Measurements from ENCODE around the gene CYP1A2. TPM values are rescaled to one million over a fixed set of nuclear protein-coding genes. Genes with fewer than 3 reads are reported as not detected.

The CYP1A2 gene
- total RNA-seq, 1 donor from 2014 or later, result not detected

DNA sequence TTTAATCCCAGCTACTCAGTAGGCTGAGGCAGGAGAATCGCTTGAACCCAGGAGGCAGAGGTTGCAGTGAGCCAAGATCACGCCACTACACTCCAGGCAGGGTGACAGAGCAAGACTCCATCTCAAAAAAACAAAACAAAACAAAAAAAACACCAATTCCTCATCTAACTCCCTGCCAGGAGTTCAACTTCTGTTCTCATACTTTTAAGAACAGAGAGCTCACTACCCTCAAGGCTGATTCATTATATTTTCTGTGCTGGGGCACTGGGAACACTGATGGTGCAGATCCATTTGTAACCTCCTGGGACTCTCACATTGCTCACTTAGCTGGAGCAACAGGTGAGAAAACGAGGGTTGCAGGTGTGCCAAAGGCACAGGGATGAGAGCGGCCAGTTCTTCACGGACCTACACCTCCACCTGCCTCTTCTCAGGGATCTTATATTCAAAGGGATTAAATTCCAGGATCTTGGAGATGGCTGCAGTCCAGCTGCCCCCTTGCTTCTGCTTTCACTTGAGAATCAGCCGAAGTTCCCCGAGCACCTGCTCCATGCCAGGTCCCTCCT lies 20.9 kb downstream of the CYP1A2 start:
- intact Hi-C loops (cut with DNase I), result loop anchor here (1.0 to 10.0 kb wide), 5 partner anchors 29 to 397 kb away; partner anchors contain the start of gene EDC3
- DNase-seq (ENCODE audit: missing footprints), result no peak
- no peak for ATAC-seq

DNA sequence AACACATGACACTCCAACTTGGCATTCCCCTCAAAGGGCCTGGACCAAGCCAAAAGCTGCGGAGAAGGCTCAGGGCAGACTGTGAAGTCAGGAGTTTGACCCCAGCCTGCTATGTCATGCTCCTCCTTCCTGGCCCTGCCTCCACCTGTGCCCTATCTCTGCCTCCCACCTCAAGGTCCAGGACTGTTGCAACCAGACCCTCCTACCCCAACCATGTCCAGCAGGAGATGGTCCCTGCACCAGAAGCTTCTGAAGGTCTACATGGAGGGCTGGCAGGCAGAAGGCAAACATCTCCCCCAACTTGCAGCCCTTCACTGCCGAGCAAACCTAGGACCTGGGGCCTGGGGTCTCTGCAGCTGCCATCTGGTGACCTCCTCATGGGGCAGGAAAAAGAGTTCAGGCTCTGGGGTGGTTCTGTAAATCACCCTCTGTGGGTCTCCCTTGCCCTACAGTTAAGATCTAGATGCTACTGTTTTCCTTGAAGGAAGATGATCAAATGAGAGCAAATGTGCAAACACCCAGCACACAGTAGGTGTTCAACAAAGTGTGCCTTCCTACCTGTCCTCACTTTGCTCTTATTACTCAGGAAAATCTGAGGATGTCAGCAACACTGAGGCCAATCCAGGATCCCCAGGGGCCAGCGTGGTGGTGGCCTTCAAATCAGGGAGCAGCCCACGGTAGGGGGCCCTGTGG lies 21.7 kb downstream of the CYP1A2 start:
- intact Hi-C loops (cut with DNase I), result loop anchor here (2.0 kb wide), 2 partner anchors 28 to 64 kb away; no protein-coding TSS in a partner anchor
- ATAC-seq (no peak), DNase-seq (ENCODE audit: missing footprints) (no peak)

DNA sequence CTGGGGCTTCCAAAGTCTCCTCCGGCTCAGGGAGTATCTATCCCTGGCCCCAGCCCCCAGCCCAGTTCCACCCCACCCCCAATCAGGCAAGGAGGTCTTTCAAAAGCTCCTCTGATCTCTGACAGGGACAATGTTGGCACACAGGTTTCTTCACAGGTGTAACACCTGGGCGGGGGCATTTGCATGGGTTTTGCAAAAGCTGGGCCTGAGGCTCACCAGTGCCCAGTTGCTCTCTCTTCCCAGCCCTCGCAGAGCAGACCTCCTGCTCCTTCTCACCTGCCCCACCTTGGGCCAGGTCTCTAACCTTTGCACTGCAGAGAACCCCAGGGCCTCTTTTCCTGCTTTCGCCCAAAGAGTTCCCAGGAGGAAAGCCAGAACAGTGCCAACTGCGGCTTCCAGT lies 24.7 kb downstream of the CYP1A2 start:
- ATAC-seq (no peak), DNase-seq (ENCODE audit: missing footprints) (no peak)
- intact Hi-C loops (cut with DNase I), result no loop called here

DNA sequence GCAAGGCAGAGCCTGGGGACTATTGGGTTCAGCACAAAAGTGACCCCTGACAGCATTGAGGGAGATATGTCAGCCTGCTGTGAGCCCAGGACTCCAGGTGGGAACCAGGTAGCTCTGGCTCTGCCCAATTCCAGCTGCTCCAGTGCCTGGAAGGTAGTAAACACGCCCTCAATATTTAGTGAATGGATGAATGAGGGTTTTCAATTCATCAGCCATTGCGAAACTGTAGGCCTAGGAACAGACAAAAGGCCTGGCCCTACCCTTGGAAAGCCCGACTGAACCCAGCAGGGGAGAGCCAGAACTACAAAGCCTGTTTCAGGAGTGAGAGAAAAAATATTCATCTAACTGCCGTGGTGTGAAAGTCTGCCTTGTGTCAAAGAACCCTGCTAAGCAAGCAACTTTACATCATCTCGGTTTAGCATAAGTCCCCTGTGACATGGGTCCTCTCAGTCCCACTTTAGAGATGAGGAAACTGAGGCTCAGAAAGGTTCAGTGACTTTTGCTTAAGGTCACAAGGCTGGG lies 25.1 kb downstream of the CYP1A2 start:
- DNase-seq (ENCODE audit: missing footprints), result no peak
- intact Hi-C loops (cut with DNase I), result no loop called here
- ATAC-seq, result no peak

DNA sequence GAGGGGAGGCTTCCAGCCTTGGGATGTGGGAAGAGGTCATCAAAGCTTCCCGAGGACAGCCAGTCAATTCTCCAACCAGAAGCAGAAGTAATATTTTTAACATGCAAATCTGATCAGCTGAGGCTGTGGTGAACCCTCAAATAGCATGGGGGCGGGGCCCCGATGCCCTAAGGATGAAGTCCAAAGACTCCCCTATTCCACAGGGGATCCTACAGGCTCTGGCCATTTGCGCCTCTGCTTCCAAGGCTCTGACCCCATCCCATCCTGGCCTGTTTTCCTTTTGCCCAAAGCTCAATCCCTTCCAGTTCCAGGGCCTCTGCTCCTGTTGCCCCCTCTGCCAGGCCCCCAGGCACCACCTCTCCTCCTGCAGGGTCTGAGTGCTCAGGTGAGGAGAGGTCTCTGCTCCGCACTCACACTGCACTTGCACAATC lies 26.5 kb downstream of the CYP1A2 start:
- intact Hi-C loops (cut with DNase I), result no loop called here
- ATAC-seq (no peak), DNase-seq (ENCODE audit: missing footprints) (no peak)

DNA sequence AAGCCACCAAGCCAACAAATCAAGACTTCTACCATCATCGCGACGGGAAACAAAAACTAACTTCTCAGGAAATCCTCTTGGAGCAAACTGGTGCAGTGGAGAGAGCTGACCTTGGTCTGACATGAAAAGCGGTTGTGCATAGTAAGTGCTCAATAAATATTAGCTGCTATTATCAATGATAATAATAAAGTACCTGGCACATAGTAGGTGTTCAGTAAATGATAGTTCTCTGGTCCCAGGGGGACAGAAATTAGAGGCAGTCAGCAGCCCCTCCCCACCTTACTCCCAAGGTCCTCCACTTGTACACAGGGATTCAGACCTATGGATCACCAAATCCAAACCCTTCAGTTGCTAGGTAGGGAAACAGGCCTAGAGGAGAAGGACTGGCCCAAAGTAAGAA lies 27.2 kb downstream of the CYP1A2 start:
- intact Hi-C loops (cut with DNase I), result no loop called here
- DNase-seq (ENCODE audit: missing footprints), result no peak
- no peak for ATAC-seq

DNA sequence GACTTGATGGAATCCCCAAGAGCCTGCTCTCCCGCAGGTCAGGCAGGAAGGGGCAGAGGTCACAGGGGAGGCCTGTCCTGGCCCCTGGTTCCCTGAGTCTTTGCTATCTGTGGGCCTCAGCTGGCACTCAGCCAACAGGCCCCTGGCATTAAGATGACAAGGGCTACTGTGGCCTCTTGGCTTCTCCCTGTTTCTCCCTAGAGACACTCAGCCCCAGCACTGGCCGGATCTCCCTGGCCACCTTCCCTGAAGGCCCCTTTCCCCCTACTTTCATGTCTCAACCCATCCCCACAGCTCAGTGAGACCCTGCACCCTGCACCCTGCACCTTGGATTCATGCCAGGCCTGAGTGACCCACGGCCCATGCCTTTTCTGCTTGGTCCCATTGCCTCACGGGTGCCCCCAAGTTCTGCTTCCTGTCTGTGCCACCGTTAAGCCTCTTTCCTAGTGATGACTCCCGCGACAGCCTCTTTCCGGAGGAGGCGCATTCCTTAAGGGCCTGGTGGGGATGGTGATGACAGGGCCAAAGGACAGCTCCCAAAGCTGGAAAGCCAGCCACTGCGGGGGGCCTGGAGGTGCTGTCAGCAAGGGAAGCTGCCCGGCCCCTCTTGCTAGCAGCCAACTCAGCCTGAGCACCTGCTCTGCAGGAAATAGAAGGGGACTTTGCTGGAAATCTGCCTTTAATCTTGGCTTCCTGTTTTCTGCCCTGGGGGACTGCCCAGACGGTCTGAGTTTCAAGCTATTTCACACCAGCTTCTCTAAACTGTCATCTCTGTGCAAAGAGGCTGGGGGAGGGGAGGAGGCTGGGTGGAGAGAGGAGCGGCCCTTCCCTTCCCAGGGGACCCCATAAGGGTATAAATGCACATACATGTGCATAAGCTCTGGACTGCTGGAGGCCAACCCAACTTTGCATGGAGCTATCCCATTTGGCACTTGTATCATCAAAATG lies 28.4 kb downstream of the CYP1A2 start:
- ATAC-seq (no peak), DNase-seq (ENCODE audit: missing footprints) (peak; percentile 66)
- intact Hi-C loops (cut with DNase I), result no loop called here

DNA sequence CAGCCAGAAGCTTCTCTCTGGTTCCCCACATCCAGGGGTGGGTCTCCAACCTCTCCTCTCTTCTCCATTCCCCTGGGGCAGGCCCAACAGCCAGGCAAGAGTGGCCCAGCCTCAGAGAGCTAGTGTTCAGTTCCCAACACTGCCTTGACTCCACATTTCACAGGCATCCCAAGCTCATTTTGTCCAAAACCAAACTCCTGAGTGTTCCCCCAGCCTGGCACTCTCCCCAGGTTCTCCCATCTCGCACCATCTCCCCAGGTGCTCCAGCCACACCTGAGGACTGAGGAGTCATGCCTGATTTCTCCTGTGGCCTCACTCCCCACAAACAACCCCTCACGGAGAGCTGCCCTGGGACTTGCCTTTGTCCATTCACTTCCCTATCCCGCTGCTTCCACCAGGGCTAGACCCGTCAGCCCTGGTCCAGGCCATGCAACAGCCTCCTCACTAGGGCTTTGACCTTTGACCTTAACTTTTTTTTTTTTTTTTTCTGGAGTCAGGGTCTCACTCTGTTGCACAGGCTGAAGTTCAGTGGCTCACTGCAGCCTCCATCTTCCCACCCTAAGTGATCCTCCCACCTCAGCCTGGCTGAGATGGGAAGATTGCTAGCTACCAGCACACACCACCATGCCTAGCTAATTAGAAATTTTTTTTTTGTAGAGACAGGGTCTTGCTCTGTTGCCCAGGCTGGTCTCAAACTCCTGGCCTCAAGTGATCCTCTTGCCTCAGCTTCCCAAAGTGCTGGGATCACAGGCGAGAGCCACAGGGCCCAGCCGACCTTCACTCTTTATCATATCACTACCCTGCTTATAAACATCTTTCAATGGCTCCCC lies 29.3 kb downstream of the CYP1A2 start:
- ATAC-seq, result no peak
- intact Hi-C loops (cut with DNase I), result no loop called here
- peak; percentile 72 for DNase-seq (ENCODE audit: missing footprints)

DNA sequence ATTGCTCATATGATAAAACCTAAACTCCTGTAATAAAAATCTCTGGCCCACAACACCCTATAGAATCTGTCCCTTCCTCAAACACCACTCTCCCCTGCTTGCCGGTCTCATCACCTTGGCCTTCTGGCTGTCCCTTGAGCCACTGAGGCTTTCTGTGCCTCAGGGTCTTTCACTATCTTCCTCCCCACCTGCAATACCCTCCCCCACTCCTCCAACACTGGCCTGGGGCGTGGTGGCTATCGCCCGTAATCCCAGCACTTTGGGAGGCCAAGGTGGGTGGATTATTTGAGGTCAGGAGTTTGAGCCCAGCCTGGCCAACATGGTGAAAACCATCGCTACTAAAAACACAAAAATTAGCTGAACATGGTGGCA lies 29.9 kb downstream of the CYP1A2 start:
- intact Hi-C loops (cut with DNase I), result no loop called here
- DNase-seq (ENCODE audit: missing footprints) (no peak), ATAC-seq (no peak)

DNA sequence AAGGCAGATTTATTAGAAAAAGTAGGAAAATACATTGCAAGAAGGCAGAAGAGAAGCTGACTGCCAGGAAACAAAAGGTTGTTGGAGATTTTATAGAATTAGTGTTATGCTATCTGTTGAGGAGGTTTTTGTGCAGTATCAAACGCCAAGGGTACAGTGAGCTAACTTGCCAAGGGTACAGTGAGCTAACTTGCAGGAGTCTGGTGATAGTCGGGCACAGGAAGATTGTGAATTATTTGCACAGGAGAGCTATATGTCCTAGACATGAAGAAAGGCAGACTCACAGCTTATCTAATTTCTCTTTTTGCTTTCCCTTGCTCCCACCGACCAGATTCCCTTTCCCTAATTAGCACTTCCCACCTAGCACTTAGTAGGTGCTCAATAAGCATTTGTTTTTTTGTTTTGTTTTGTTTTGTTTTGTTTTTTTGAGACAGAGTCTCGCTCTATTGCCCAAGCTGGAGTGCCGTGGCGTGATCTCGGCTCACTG lies 30.6 kb downstream of the CYP1A2 start:
- intact Hi-C loops (cut with DNase I), result no loop called here
- ATAC-seq, result no peak
- no peak for DNase-seq (ENCODE audit: missing footprints)

DNA sequence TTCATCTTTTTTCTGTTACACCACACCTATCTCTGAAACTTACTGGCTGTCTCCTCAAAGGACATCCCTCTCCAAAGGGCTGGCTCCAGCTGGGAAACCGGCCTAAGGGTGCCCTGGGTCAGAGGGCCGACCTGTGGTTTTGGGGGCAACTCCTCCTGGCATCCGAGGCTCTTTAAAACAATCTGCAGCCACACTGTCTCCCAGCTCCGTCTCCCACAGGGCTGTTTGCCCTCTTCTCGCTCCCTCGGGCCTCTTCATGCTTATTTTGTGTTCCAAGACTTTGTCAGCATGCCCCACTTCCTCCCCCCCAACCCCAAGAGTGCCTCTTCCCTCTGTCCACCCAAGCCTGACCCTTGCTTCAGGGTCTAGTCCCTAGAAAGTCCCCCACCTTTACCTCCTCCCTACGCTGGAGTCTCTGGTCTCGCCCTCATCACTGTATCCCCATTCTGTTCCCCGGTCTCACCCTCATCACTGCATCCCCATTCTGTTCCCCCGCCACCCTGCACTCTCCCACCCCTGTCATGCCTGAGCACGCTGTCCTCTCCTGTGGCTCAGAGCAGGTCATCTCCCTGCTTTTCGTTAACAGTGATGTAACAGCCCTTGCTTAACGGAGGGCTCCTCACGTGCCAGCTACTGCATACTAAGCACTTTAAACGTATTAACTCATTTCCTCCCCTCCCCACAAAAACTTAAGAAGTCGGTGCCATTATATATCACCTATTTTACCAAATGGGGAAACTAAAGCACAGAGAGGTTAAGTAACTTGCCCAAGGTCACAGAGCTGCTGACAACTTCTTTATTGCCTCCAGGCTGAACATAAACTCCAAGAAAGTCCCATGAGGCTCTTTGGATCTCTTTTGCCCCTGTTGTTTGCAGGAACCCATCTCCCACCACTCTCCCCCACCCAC lies 32.1 kb downstream of the CYP1A2 start:
- no peak for ATAC-seq
- DNase-seq (ENCODE audit: missing footprints), result no peak
- intact Hi-C loops (cut with DNase I), result loop anchor here (5.0 kb wide), 1 partner anchor 52 kb away; no protein-coding TSS in a partner anchor

DNA sequence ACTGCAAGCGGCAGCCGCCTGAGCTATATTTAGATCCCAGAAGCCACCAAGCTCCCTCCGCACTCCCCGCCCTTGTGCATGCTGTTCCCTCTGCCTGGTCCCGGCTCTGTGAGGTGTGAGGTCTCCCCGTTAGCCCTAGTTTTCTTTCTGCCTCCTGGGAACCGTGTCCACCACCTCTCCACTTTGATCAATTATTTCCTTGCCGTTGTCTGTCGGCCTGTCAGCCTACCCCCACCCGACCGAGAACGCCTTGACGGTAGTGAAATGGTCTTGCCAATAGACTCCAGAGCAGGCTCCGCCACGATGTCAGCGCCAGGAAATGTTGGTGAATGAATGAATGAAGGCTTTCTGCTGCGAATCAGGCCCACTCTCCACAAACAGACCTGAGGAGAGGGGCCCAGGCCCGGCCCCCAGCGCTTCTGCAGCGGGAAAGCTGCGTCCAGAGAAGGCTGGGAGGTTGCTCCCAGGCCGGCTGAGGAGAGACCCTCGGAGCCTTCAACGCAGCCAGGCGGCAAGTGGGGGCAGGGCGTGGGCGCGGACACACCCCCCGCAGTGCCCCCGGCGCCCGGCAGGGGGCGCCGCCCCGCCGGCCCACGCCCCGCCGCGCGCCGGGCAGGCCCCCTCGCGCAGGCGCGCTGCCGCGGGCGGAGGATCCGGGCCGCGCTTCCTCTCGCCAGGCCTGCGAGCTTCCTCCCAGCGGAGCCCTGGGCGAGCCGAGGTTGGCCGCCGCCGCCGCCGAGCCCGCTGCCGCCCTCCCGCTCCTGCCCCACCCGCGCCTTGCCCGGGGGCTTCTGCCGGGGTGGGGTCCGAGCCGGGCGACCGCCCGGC lies 33.0 kb downstream of the CYP1A2 start, which contains the start of gene CSK:
Gene CSK (plus strand): TSS at position 650 of the 828 bp plus-strand sequence. CDS start 16,218 bp downstream, outside the sequence.
- ATAC-seq (peak; percentile 64), DNase-seq (ENCODE audit: missing footprints) (peak; percentile 88)
- intact Hi-C loops (cut with DNase I), result loop anchor here (1.0 to 5.0 kb wide), 2 partner anchors 19 to 51 kb away; no protein-coding TSS in a partner anchor

DNA sequence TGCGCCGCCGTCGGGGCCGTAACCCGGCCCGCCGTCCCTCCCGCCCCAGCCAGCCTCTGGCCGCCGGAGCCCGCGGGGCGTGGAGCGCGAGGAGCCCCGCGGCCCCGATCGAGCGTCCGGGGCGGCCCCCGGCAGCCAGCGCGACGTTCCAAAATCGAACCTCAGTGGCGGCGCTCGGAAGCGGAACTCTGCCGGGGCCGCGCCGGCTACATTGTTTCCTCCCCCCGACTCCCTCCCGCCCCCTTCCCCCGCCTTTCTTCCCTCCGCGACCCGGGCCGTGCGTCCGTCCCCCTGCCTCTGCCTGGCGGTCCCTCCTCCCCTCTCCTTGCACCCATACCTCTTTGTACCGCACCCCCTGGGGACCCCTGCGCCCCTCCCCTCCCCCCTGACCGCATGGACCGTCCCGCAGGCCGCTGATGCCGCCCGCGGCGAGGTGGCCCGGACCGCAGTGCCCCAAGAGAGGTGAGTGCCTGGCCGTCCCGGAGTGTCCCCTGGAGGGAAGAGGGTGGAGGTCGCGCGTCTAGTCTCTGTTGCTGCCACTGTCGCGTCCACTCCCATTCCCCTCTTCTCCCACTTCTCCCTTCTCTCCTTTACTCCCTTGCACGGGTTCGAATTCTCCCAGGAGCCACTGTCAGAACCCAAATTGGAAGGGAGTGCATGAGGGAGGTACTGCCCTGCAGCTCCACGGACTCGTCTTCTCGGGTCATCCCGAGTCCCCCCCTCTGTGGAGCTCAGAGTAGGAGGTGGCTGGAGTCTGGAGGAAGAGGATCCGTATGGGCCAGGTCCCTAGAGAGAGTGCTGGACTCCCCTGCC lies 33.8 kb downstream of the CYP1A2 start:
- intact Hi-C loops (cut with DNase I), result loop anchor here (1.0 to 5.0 kb wide), 2 partner anchors 18 to 50 kb away; no protein-coding TSS in a partner anchor
- DNase-seq (ENCODE audit: missing footprints) (peak; percentile 87), ATAC-seq (peak; percentile 5)

DNA sequence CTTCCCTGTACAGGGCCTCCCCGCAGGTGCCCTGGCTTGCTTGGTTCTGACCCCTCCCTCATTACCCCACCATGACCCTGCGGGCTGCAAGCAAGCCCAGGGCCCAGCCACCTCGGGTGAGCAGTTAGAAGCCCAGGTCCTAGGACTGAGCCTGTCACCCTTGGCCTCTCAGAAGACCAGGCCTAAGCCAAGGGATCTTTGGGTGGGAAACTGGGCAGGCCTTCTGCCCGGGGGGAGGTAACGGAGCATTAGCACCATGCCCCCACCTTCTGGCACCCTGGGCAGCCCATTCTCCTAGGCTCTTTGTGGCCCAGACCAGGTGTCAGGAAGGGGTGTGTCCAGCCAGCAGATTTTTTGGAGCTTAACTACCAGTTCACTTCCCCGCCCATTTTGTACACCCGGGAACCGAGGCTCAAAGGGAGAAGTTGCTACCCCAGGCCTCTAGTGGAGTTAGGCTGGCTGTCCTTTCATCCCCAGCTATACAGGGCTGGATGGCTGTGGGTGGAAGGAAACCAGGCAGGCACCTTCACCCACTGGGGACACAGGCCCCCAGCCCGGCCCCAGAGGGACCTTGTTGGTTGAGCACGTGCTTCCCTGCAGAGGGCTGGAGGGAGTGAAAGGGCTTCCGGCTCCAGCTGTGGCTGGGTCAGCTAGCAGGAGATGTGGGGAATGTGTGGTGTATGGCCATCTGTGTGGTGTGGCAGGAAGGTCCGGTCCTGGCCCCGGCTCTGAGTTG lies 34.6 kb downstream of the CYP1A2 start:
- intact Hi-C loops (cut with DNase I), result loop anchor here (5.0 kb wide), 1 partner anchor 49 kb away; no protein-coding TSS in a partner anchor
- no peak for DNase-seq (ENCODE audit: missing footprints)
- ATAC-seq, result no peak

DNA sequence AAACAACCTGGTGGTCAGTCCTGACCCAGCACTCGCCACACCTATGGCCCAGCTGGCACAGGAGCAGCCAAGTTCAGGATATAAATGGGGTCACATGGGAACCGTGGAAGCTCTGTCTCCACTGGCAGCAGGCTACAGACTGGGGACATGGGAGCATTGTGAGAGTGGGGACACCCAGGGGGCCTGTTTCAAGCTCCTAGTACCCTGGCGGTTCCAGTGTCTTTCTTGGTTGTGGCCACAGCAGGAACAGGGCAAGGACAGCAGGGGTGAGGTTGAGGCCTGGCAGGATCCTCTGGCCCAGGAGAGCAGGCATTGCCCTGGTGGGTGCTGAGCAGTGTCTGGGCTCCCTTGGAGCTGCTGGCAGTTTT lies 35.1 kb downstream of the CYP1A2 start:
- DNase-seq (ENCODE audit: missing footprints), result no peak
- ATAC-seq, result no peak
- intact Hi-C loops (cut with DNase I), result loop anchor here (5.0 kb wide), 1 partner anchor 49 kb away; no protein-coding TSS in a partner anchor

Measured in Right ventricle myocardium inferior (tissue), 1 donor.